Measurements from ENCODE around the gene TMEM244.

DNA sequence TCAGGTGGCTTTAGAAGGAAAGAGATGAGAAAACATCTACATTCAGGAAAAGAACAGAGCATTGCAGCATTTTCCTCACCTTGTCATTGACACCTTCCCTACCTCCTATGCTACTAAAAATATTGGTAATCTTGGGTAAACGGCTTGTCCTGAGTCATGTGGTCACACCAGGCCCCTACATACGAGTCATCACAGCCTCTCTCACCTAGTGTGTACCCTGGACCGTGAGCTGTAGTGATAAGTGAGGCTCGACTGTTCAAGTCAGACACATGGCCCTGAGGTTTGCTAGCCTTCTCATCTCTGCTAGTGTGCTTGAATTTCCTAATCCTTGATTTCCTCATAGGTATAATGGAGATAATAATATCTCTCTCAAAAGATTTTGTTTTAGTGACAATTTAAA is 29.6 kb upstream of the TMEM244 start:
- TF ChIP-seq POLR2A (IDR thresholded peaks at IDR 0.05; ENCODE audit: extremely low read depth, insufficient read length) = no peak
- TF ChIP-seq, protein P1, sequence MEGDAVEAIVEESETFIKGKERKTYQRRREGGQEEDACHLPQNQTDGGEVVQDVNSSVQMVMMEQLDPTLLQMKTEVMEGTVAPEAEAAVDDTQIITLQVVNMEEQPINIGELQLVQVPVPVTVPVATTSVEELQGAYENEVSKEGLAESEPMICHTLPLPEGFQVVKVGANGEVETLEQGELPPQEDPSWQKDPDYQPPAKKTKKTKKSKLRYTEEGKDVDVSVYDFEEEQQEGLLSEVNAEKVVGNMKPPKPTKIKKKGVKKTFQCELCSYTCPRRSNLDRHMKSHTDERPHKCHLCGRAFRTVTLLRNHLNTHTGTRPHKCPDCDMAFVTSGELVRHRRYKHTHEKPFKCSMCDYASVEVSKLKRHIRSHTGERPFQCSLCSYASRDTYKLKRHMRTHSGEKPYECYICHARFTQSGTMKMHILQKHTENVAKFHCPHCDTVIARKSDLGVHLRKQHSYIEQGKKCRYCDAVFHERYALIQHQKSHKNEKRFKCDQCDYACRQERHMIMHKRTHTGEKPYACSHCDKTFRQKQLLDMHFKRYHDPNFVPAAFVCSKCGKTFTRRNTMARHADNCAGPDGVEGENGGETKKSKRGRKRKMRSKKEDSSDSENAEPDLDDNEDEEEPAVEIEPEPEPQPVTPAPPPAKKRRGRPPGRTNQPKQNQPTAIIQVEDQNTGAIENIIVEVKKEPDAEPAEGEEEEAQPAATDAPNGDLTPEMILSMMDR (IDR thresholded peaks at IDR 0.05; ENCODE audit: low read depth, low read length) = no peak
- no peak for TF ChIP-seq MYC (IDR thresholded peaks at IDR 0.05; ENCODE audit: low read depth, low read length)
- no peak for TF ChIP-seq MAX (IDR thresholded peaks at IDR 0.05; ENCODE audit: low read depth, low read length)
